GM23338 (cell line): Measurements from ENCODE around the gene GTF2A2. TPM values are rescaled to one million over a fixed set of nuclear protein-coding genes. Genes with fewer than 3 reads are reported as not detected.

Experiments used
- ATAC-seq: fragments of 200-7000 bp; cut with Tn5 transposase; 3 replicates; pipeline ENCODE4 v1.9.1; 2020
- DNase-seq: peaks from one replicate; pipeline ENCODE4 v3.0.0-alpha.2; 2015; ENCODE audit warnings: low spot score
- H2AFZ ChIP-seq: fragments of 200-600 bp; sonication (generic); 2 replicates; pipeline ENCODE4 v1.8.0; 2016; ENCODE audit warnings: antibody characterized with exemption, mild to moderate bottlenecking, moderate library complexity
- H3F3A ChIP-seq: fragments of 200-600 bp; sonication (generic); replicated peaks from 2 replicates; pipeline ENCODE4 v1.8.0; 2017; ENCODE audit warnings: antibody characterized with exemption, mixed run types, low read depth
- H3K27ac ChIP-seq: fragments of 200-600 bp; sonication (generic); 2 replicates; pipeline ENCODE4 v1.6.1; 2016; ENCODE audit warnings: low read depth
- H3K27me3 ChIP-seq: fragments of 200-600 bp; sonication (generic); 2 replicates; pipeline ENCODE4 v1.8.0; 2016; ENCODE audit warnings: mild to moderate bottlenecking, mixed run types, moderate library complexity; ENCODE audit not compliant: insufficient read depth
- H3K36me3 ChIP-seq: fragments of 200-600 bp; sonication (generic); 2 replicates; pipeline ENCODE4 v1.8.0; 2016; ENCODE audit warnings: mild to moderate bottlenecking; ENCODE audit not compliant: insufficient read depth
- H3K4me1 ChIP-seq: fragments of 200-600 bp; sonication (generic); 2 replicates; pipeline ENCODE4 v1.8.0; 2016; ENCODE audit warnings: mild to moderate bottlenecking, moderate library complexity; ENCODE audit not compliant: insufficient read depth
- H3K4me2 ChIP-seq: fragments of 200-600 bp; sonication (generic); 2 replicates; pipeline ENCODE4 v1.7.1; 2017; ENCODE audit warnings: mixed run types
- H3K4me3 ChIP-seq: fragments of 200-600 bp; sonication (generic); 2 replicates; pipeline ENCODE4 v1.6.1; 2016; ENCODE audit warnings: mixed run types
- H3K79me2 ChIP-seq: fragments of 200-600 bp; sonication (generic); replicated peaks from 2 replicates; pipeline ENCODE4 v1.8.0; 2017; ENCODE audit warnings: mild to moderate bottlenecking; ENCODE audit not compliant: insufficient read depth
- H3K9me2 ChIP-seq: fragments of 200-600 bp; sonication (generic); 2 replicates; pipeline ENCODE4 v1.8.0; 2017; ENCODE audit not compliant: insufficient read depth
- H4K20me1 ChIP-seq: fragments of 200-600 bp; sonication (generic); replicated peaks from 2 replicates; pipeline ENCODE4 v1.8.0; 2017; ENCODE audit warnings: mild to moderate bottlenecking; ENCODE audit not compliant: insufficient read depth
- H3K27ac Mint-ChIP-seq: 2 replicates; pipeline ENCODE4 v1.8.0; 2020; ENCODE audit warnings: inconsistent platforms, mild to moderate bottlenecking, moderate library complexity, mixed read lengths
- H3K27me3 Mint-ChIP-seq: 3 replicates; pipeline ENCODE4 v1.8.0; 2022; ENCODE audit warnings: low read depth, mild to moderate bottlenecking, moderate library complexity, mixed read lengths, inconsistent platforms; ENCODE audit not compliant: insufficient read depth, poor library complexity
- H3K36me3 Mint-ChIP-seq: 3 replicates; pipeline ENCODE4 v1.8.0; 2021; ENCODE audit warnings: low read depth, mild to moderate bottlenecking, inconsistent platforms, moderate library complexity, mixed read lengths
- H3K4me1 Mint-ChIP-seq: 3 replicates; pipeline ENCODE4 v1.8.0; 2020; ENCODE audit warnings: mild to moderate bottlenecking, inconsistent platforms, mixed read lengths
- H3K4me3 Mint-ChIP-seq: 3 replicates; pipeline ENCODE4 v1.8.0; 2021; ENCODE audit warnings: moderate library complexity, mild to moderate bottlenecking, inconsistent platforms, mixed read lengths
- H3K9me3 Mint-ChIP-seq: 3 replicates; pipeline ENCODE4 v1.8.0; 2020; ENCODE audit warnings: moderate library complexity, mild to moderate bottlenecking, inconsistent platforms, mixed read lengths
- EZH2phosphoT487 ChIP-seq: fragments of 200-600 bp; sonication (generic); IDR thresholded peaks from one replicate; pipeline ENCODE4 v1.8.1; 2018; ENCODE audit warnings: antibody characterized with exemption; ENCODE audit not compliant: unreplicated experiment
- JUNB ChIP-seq: IDR thresholded peaks from one replicate; pipeline ENCODE4 v1.6.1; 2016; ENCODE audit warnings: antibody characterized with exemption; ENCODE audit not compliant: unreplicated experiment
- NANOG ChIP-seq: IDR thresholded peaks from 2 replicates; pipeline ENCODE4 v1.6.1; 2016; ENCODE audit warnings: antibody characterized with exemption, borderline replicate concordance
- POLR2AphosphoS5 ChIP-seq: IDR thresholded peaks from 2 replicates; pipeline ENCODE4 v1.6.1; 2016; ENCODE audit warnings: antibody characterized with exemption, low read depth
- STAT1 ChIP-seq: IDR thresholded peaks from one replicate; pipeline ENCODE4 v1.6.1; 2016; ENCODE audit warnings: antibody characterized with exemption; ENCODE audit not compliant: unreplicated experiment
- ZNF114 ChIP-seq: fragments of 250-450 bp; sonication (Bioruptor Pico); IDR thresholded peaks from 2 replicates; pipeline ENCODE4 v1.5.0; 2020; ENCODE audit warnings: mild to moderate bottlenecking, moderate library complexity
- ZNF331 ChIP-seq: fragments of 250-450 bp; sonication (Bioruptor Pico); IDR thresholded peaks from 2 replicates; pipeline ENCODE4 v1.5.0; 2020; ENCODE audit warnings: low read depth, mild to moderate bottlenecking, moderate library complexity
- polyA plus RNA-seq: library from polyadenylated mRNA; unstranded; fragments of >200 nt; fragmentation: Nextera tagmentation; extraction: Ambion mirVana; gene quantifications from 2 replicates; pipeline ENCODE4 v1.2.1, GENCODE V29; 2016
- total RNA-seq: library from RNA; depleted of rRNA; stranded (reverse); fragments of >200 nt; shearing (Covaris generic); gene quantifications from 2 replicates; pipeline ENCODE4 v1.2.3, GENCODE V29; 2014
- TF ChIP-seq, protein P1 (sequence below): IDR thresholded peaks from 2 replicates; pipeline ENCODE4 v1.6.1; 2016; ENCODE audit warnings: antibody characterized with exemption
- TF ChIP-seq, protein P2 (sequence below), 2 experiments: fragments of 200-600 bp in 1 of 2; sonication (generic) in 1 of 2; conservative IDR thresholded peaks; 2 replicates each; pipeline versions ENCODE4 v1.5.1 to v1.6.1; 2016 to 2017; ENCODE audit warnings: antibody characterized with exemption in 2 of 2, low read depth in 2 of 2, mild to moderate bottlenecking in 2 of 2, moderate library complexity in 1 of 2

The GTF2A2 gene
- total and polyA plus RNA-seq, 2 experiments from 2014 or later: 45.9 to 424 TPM

DNA sequence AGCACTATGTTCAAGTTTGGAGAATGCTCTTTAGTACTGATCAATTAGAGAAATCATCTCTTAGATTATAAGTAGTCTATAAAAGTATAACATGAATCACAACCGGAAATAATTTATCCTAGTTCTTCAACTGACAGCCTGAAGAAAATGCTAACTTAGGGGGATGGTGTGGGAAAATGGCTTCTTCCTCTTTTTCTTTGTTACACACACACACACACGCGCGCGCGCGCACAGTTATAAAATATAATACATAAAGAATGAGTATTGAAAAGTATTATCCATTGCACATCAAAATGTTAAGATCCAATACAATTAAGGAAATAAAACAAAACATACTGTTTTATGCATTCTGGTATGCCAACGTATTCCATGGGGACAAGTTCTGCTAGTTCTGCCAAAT, 11.2 kb upstream of the GTF2A2 start:
- H4K20me1 ChIP-seq: no peaks in the 10 kb centered on the region; the same call in 1 of the 2 replicates
- no peak overlapping the region for H2AFZ ChIP-seq
- H3K4me3 ChIP-seq: no peak overlapping the region
- H3K4me3 Mint-ChIP-seq: no peak overlapping the region
- H3K4me2 ChIP-seq: no peak overlapping the region
- H3K36me3 ChIP-seq: peaks cover 49% of the 10 kb centered on the region
- no peaks in the 10 kb centered on the region for H3K79me2 ChIP-seq
- H3K4me1 Mint-ChIP-seq: no peaks in the 10 kb centered on the region
- no peaks in the 10 kb centered on the region for H3K27me3 ChIP-seq
- TF ChIP-seq, protein P1, sequence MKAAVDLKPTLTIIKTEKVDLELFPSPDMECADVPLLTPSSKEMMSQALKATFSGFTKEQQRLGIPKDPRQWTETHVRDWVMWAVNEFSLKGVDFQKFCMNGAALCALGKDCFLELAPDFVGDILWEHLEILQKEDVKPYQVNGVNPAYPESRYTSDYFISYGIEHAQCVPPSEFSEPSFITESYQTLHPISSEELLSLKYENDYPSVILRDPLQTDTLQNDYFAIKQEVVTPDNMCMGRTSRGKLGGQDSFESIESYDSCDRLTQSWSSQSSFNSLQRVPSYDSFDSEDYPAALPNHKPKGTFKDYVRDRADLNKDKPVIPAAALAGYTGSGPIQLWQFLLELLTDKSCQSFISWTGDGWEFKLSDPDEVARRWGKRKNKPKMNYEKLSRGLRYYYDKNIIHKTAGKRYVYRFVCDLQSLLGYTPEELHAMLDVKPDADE: no peak
- TF ChIP-seq, protein P2, sequence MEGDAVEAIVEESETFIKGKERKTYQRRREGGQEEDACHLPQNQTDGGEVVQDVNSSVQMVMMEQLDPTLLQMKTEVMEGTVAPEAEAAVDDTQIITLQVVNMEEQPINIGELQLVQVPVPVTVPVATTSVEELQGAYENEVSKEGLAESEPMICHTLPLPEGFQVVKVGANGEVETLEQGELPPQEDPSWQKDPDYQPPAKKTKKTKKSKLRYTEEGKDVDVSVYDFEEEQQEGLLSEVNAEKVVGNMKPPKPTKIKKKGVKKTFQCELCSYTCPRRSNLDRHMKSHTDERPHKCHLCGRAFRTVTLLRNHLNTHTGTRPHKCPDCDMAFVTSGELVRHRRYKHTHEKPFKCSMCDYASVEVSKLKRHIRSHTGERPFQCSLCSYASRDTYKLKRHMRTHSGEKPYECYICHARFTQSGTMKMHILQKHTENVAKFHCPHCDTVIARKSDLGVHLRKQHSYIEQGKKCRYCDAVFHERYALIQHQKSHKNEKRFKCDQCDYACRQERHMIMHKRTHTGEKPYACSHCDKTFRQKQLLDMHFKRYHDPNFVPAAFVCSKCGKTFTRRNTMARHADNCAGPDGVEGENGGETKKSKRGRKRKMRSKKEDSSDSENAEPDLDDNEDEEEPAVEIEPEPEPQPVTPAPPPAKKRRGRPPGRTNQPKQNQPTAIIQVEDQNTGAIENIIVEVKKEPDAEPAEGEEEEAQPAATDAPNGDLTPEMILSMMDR (conservative IDR thresholded peaks at IDR 0.05; ENCODE audit: low read depth in 2 of 2): no peak
- no peak for TF ChIP-seq STAT1
- H3F3A ChIP-seq: no peaks in the 10 kb centered on the region
- H3K27ac Mint-ChIP-seq: no peak overlapping the region
- DNase-seq (no peak), ATAC-seq (no peak)
- H3K36me3 Mint-ChIP-seq: peaks cover 45% of the 10 kb centered on the region; the same call in 2 of the 3 replicates
- no peaks in the 10 kb centered on the region for H3K9me3 Mint-ChIP-seq
- no peaks in the 10 kb centered on the region for H3K9me2 ChIP-seq
- no peaks in the 10 kb centered on the region for H3K4me1 ChIP-seq
- H3K27me3 Mint-ChIP-seq: no peaks in the 10 kb centered on the region
- no peak overlapping the region for H3K27ac ChIP-seq

- H3K27me3 Mint-ChIP-seq: no peaks in the 10 kb centered on the region
- Histone ChIP-seq H2AFZ (no peak overlapping the region), H4K20me1 (no peaks in the 10 kb centered on the region; the same call in none of the 2 replicates), H3K36me3 (peaks cover 26% of the 10 kb centered on the region), H3K4me2 (no peak overlapping the region), H3K4me3 (no peak overlapping the region), H3K4me1 (no peaks in the 10 kb centered on the region), H3F3A (no peaks in the 10 kb centered on the region), H3K9me2 (no peaks in the 10 kb centered on the region), H3K27ac (no peak overlapping the region), H3K79me2 (no peaks in the 10 kb centered on the region), H3K27me3 (no peaks in the 10 kb centered on the region)
- no peaks in the 10 kb centered on the region for H3K9me3 Mint-ChIP-seq
- ATAC-seq (no peak), DNase-seq (no peak)
- TF ChIP-seq ZNF331 (no peak), NANOG (no peak), POLR2AphosphoS5 (no peak), JUNB (no peak), ZNF114 (no peak)
- no peak overlapping the region for H3K4me3 Mint-ChIP-seq
- no peak overlapping the region for H3K27ac Mint-ChIP-seq
- no peaks in the 10 kb centered on the region for H3K4me1 Mint-ChIP-seq
- peaks cover 19% of the 10 kb centered on the region; the same call in 2 of the 3 replicates for H3K36me3 Mint-ChIP-seq
Observed at GRCh38 chr15:59662260-59662659, 4.9 kb upstream of the GTF2A2 start.

DNA sequence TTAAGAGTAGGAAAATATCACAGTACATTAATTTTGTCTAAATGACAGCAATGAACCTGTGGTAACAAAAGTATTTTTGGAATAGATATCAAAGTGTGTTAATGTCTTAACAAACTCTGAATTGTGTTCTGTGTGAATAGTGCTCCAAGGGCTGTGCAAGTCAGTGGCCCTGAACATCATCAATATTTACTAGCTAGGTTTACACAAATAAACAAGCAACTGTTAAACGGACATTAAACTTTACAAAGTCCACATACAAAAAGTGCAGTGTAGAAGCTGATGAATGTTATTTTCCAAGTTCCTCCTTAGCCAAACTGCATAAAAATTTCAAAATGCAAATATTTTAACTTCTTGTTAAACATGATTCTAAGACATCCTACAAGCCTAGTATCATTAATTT, 2.1 kb upstream of the GTF2A2 start:
- H3K4me3 ChIP-seq: no peak overlapping the region
- no peaks in the 10 kb centered on the region for H3F3A ChIP-seq
- Mint-ChIP-seq H3K36me3 (peaks cover 12% of the 10 kb centered on the region; the same call in 2 of the 3 replicates), H3K4me1 (no peaks in the 10 kb centered on the region), H3K27me3 (no peaks in the 10 kb centered on the region), H3K9me3 (no peaks in the 10 kb centered on the region), H3K27ac (no peak overlapping the region), H3K4me3 (no peak overlapping the region)
- no peak overlapping the region for H3K27ac ChIP-seq
- H2AFZ ChIP-seq: no peak overlapping the region
- H4K20me1 ChIP-seq: peaks cover 18% of the 10 kb centered on the region
- ATAC-seq: no peak
- peaks cover 27% of the 10 kb centered on the region for H3K79me2 ChIP-seq
- H3K27me3 ChIP-seq: no peaks in the 10 kb centered on the region
- no peak for TF ChIP-seq EZH2phosphoT487
- TF ChIP-seq, protein P2 (conservative IDR thresholded peaks at IDR 0.05; ENCODE audit: low read depth in 2 of 2): no peak
- TF ChIP-seq NANOG: no peak
- H3K9me2 ChIP-seq: no peaks in the 10 kb centered on the region
- peaks cover 10% of the 10 kb centered on the region; the same call in 1 of the 2 replicates for H3K4me1 ChIP-seq
- no peak for DNase-seq
- peaks cover 22% of the 10 kb centered on the region for H3K36me3 ChIP-seq
- no peak overlapping the region for H3K4me2 ChIP-seq
